Upper lobe of left lung (tissue), 6 donors: ENCODE measurements around the gene CIAO2B. TPM values are rescaled to one million over a fixed set of nuclear protein-coding genes. Genes with fewer than 3 reads are reported as not detected.
"Not testable (repeated sequence)": the region's sequence is repeated elsewhere in the genome, so short reads cannot be mapped to it uniquely, and the experiment has no call there.

Experiments
- ATAC-seq, 2 donors: fragments of 200-7000 bp; cut with Tn5 transposase; one replicate each; pipeline ENCODE4 v1.9.1; 2022; ENCODE audit warnings: mild to moderate bottlenecking in 2 of 2, moderate library complexity in 2 of 2; ENCODE audit not compliant: low FRiP score in 2 of 2
- DNase-seq, 2 donors: peaks; one replicate each; pipeline ENCODE4 v3.0.0-alpha.2; 2019 to 2020
- H3K27ac ChIP-seq, 4 donors: fragments of 200-600 bp; sonication (generic); one replicate each; pipeline ENCODE4 v1.5.1; 2016 to 2019
- H3K27me3 ChIP-seq, 4 donors: fragments of 200-600 bp; sonication (generic); one replicate each; pipeline ENCODE4 v1.5.1; 2017 to 2019
- H3K36me3 ChIP-seq, 4 donors: fragments of 200-600 bp; sonication (generic); one replicate each; pipeline ENCODE4 v1.5.1; 2016 to 2019
- H3K4me1 ChIP-seq, 4 donors: fragments of 200-600 bp; sonication (generic); one replicate each; pipeline ENCODE4 v1.5.1; 2018 to 2019
- H3K4me3 ChIP-seq, 4 donors: fragments of 200-600 bp; sonication (generic); one replicate each; pipeline ENCODE4 v1.5.1; 2017 to 2019; ENCODE audit warnings: mild to moderate bottlenecking in 2 of 4, moderate library complexity in 1 of 4
- H3K9me3 ChIP-seq, 4 donors: fragments of 200-600 bp; sonication (generic); one replicate each; pipeline ENCODE4 v1.5.1; 2018 to 2019
- EP300 ChIP-seq, 4 donors: sonication (generic); formaldehyde crosslinking; IDR thresholded peaks; one replicate each; pipeline ENCODE4 v1.5.1; 2017; ENCODE audit warnings: antibody characterized with exemption in 4 of 4, control low read depth in 2 of 4
- POLR2A ChIP-seq, 4 donors: fragments of 450-650 bp; IDR thresholded peaks; one replicate each; pipeline ENCODE4 v1.5.1; 2016 to 2017; ENCODE audit warnings: antibody characterized with exemption in 4 of 4, mild to moderate bottlenecking in 2 of 4
- POLR2AphosphoS5 ChIP-seq, 2 donors: sonication (generic); formaldehyde crosslinking; IDR thresholded peaks; one replicate each; pipeline ENCODE4 v1.5.1; 2017; ENCODE audit warnings: antibody characterized with exemption in 2 of 2
- WGBS, 2 donors: methylation state at CpG; one replicate each; pipeline ENCODE4 v1.1.5; 2017 to 2018; 5-methylcytosine and 5-hydroxymethylcytosine counted together
- total RNA-seq, 6 donors: library from RNA; depleted of rRNA in 4 of 6; stranded (reverse); fragments of >200 nt in 4 of 6; gene quantifications; one replicate each; pipeline versions ENCODE4 v1.1.0 to v1.2.1, GENCODE V29; 2016 to 2021
- TF ChIP-seq, protein P1 (sequence below), 6 experiments: fragments of 450-650 bp in 4 of 6; fragments of 200-600 bp in 2 of 6; sonication (generic) in 2 of 6; IDR thresholded peaks; one replicate each; pipeline ENCODE4 v1.5.1; 2016 to 2019; ENCODE audit warnings: antibody characterized with exemption in 6 of 6
- donor health status: DM: no; HTN: no; CAD: no; lungs with moderate emphysema.
- donor health status: DM: no; HTN: yes; CAD: no; lungs with severe emphysema.

CIAO2B gene
- total RNA-seq, 6 donors from 2014 or later: 59.6 to 131 (median 73.2) TPM

DNA sequence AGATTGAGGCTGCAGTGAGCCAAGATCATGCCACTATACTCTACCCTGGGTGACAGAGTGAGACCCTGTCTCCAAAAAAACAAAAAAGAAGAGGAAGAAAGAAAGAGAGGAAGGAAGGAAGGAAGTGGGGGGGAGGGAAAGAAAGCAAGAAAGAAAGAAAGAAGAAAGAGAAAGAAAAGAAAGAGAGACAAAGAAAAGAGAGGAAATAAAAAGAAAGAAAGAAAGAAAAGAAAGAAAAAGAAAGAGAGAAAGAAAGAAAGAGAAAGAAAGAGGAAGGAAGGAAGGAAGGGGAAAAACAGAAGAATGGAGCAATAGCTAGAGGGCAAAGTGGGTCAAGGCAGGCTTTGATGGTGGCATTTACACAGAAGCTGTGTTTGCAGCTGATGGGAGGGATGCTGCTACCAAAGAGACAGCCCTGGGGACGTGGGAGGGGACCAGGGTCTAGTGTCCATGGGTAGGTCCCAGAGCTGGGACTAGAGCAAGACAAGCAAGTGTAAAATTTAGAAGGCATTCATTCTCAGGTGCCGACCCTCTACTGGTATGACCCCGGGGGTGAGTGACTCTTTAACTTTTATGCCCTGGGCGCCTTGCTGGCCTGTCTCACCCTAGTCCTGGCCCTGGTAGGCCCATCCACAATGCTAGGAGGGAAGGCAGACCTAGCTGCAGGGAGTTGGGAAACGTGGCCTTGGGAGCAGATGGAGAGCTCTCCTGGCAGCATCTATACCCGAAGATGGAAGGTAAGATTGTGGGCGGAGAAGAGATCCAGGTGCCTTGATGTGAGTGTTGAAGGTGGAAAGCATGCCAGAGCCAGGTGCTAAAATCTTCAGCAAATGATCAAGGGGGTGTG lies 24.9 kb upstream of the CIAO2B start:
- Histone ChIP-seq H3K4me1 (peaks cover 0 to 11% (median 8%) of the 10 kb centered on the region in 4 donors), H3K27me3 (no peaks in the 10 kb centered on the region), H3K9me3 (no peaks in the 10 kb centered on the region), H3K4me3 (no peak overlapping the region), H3K36me3 (no peaks in the 10 kb centered on the region), H3K27ac (no peak overlapping the region)
- no peak for TF ChIP-seq POLR2A (IDR thresholded peaks at IDR 0.05)
- WGBS, 2 donors: 74 to 77% methylated on average over 7 of the region's 7 CpGs
- ATAC-seq (no peak), DNase-seq (no peak)

DNA sequence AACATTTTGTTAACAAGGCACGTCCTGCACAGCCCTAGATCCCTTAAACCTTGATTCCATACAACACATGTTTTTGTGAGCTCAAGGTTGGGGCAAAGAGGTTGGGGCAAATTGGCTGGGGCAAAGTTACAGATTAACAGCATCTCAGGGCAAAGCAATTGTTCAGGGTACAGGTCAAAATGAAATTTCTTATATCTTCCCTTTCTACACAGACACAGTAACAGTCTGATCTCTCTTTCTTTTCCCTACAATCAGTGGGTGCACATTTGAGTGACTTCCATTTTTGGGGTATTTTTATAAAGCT lies 21.9 kb upstream of the CIAO2B start:
- H3K4me3 ChIP-seq, ATAC-seq, H3K27me3 ChIP-seq, H3K27ac ChIP-seq, H3K9me3 ChIP-seq, DNase-seq, H3K4me1 ChIP-seq, H3K36me3 ChIP-seq: not testable (repeated sequence)
- WGBS, 2 donors: 86 to 96% methylated on average over 1 of the region's 1 CpG

DNA sequence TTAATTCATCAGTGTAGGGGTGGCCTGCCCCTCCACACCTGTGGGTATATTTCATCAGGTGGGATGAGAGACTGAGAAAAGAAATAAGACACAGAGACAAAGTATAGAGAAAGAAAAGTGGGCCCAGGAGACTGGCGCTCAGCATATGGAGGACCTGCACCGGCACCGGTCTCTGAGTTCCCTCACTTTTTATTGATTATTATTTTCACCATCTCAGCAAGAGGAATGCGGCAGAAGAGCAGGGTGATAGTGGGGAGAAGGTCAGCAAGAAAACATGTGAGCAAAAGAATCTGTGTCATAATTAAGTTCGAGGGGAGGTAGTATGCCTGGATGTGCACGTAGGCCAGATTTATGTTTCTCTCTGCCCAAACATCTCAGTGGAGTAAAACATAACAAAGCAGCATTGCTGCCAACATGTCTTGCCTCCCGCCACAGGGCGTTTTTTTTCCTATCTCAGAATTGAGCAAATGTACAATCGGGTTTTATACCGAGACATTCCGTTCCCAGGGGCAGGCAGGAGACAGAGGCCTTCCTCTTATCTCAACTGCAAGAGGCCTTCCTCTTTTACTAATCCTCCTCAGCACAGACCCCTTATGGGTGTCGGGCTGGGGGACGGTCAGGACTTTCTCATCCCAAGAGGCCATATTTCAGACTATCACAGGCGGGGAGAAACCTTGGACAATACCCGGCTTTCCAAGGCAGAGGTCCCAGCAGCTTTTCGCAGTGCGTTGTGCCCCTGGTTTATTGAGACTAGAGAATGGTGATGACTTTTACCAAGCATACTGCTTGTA lies 21.4 kb upstream of the CIAO2B start:
- H3K27me3 ChIP-seq, H3K9me3 ChIP-seq, H3K4me1 ChIP-seq, DNase-seq, H3K27ac ChIP-seq, H3K4me3 ChIP-seq, H3K36me3 ChIP-seq, ATAC-seq: not testable (repeated sequence)
- 81 to 84% methylated on average over 17 of the region's 17 CpGs for WGBS, 2 donors

DNA sequence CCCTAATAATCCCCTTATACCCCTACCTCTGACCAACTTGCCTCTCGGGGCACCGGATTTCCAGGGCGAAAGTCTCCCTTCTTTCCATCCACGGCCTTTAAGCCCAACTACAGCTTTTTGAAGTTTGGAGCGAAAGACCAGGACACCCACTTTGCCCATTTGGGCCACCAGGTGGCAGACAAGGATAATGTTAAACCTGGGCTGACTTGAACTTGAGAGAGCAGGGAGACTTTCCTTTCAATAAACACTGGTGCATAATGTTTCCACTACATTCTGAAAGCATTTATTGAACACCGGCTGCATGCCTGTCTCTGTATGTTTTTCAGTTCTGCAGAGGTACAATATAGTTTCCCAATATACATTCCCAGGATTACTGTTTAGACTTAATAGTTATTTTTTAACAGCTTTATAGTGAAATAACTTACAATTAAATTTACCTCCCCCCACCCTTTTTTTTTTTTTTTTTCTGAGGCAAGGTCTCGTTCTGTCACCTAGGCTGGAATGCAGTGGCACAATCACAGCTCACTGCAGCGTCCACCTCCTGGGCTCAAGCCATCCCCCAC lies 20.0 kb upstream of the CIAO2B start:
- ATAC-seq: peak; percentile 74 to 82
- TF ChIP-seq POLR2AphosphoS5 (IDR thresholded peaks at IDR 0.05) (no peak), EP300 (IDR thresholded peaks at IDR 0.05) (no peak), POLR2A (IDR thresholded peaks at IDR 0.05) (no peak)
- TF ChIP-seq, protein P1, sequence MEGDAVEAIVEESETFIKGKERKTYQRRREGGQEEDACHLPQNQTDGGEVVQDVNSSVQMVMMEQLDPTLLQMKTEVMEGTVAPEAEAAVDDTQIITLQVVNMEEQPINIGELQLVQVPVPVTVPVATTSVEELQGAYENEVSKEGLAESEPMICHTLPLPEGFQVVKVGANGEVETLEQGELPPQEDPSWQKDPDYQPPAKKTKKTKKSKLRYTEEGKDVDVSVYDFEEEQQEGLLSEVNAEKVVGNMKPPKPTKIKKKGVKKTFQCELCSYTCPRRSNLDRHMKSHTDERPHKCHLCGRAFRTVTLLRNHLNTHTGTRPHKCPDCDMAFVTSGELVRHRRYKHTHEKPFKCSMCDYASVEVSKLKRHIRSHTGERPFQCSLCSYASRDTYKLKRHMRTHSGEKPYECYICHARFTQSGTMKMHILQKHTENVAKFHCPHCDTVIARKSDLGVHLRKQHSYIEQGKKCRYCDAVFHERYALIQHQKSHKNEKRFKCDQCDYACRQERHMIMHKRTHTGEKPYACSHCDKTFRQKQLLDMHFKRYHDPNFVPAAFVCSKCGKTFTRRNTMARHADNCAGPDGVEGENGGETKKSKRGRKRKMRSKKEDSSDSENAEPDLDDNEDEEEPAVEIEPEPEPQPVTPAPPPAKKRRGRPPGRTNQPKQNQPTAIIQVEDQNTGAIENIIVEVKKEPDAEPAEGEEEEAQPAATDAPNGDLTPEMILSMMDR (IDR thresholded peaks at IDR 0.05): peak; percentile 66 to 80 (median 77)
- Histone ChIP-seq H3K27me3 (peaks cover 0 to 4% (median 0%) of the 10 kb centered on the region in 4 donors), H3K4me1 (peaks cover 0 to 2% (median under 1%) of the 10 kb centered on the region in 4 donors), H3K36me3 (no peaks in the 10 kb centered on the region), H3K9me3 (no peaks in the 10 kb centered on the region), H3K4me3 (no peak overlapping the region), H3K27ac (no peak overlapping the region)
- 16 to 23% methylated on average over 8 of the region's 8 CpGs for WGBS, 2 donors
- peak in 1 of 2 donors; percentile 69 for DNase-seq

DNA sequence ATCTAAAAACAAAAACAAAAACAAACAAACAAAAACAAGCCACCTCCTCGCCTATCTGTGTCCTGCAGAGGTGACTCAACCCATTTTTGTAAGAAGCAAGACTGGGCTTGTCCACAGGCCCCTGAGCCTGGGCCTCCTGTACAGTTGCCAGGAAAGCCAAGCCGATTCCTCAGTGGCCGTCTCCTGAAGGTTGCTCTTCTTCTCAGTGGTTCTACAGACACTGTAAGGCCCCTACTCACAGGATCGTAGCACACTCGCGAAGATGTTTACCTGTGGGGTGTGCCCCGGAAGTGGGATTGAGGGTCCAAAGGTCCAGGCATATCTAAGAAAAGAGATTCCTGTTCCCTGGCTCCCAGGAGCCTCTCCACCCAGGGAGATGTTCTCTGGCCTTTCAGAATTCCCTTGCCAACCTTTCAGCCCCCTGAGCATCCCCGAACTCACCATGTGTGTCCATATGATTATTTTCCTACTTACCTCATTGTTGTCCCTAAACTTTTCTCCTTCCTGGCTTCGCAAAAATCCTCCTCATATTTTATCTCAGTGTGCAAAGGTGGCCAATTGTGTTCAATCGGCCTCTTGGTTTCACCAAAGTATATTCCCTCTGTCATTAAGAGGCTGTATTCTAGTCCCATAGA lies 19.4 kb upstream of the CIAO2B start:
- no peaks in the 10 kb centered on the region for H3K9me3 ChIP-seq
- peaks cover 0 to 7% (median 0%) of the 10 kb centered on the region in 4 donors for H3K27me3 ChIP-seq
- H3K27ac ChIP-seq: no peak overlapping the region
- 73 to 85% methylated on average over 10 of the region's 10 CpGs for WGBS, 2 donors
- peaks cover 4 to 6% (median 6%) of the 10 kb centered on the region in 4 donors for H3K4me1 ChIP-seq
- ATAC-seq: no peak
- TF ChIP-seq EP300 (IDR thresholded peaks at IDR 0.05) (no peak), POLR2A (IDR thresholded peaks at IDR 0.05) (no peak), POLR2AphosphoS5 (IDR thresholded peaks at IDR 0.05) (no peak)
- TF ChIP-seq, protein P1 (IDR thresholded peaks at IDR 0.05): no peak
- no peak overlapping the region for H3K4me3 ChIP-seq
- no peak for DNase-seq
- H3K36me3 ChIP-seq: no peaks in the 10 kb centered on the region
